Measurements from ENCODE around the gene C2orf81.

DNA sequence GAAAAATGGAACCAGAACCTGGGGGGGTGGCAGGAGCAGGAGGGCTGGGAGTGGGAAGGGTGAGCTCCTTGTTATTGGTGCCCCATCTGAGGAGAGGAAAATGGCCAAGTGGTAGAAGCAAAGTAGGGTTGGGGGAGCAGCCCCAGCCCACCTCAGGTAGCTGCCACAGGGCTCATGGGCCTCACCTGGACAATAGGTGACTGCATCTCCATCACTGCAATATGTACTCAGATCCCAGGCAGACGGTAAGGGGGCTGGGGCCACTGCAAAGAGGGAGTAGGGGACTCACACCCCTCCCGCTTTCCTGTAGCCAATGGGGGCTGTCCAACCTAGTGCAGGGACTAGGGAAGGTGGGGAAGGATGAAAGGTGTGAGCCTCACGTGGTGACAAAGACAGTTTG, 4.2 kb downstream of the C2orf81 start:
- TF ChIP-seq, protein P1, sequence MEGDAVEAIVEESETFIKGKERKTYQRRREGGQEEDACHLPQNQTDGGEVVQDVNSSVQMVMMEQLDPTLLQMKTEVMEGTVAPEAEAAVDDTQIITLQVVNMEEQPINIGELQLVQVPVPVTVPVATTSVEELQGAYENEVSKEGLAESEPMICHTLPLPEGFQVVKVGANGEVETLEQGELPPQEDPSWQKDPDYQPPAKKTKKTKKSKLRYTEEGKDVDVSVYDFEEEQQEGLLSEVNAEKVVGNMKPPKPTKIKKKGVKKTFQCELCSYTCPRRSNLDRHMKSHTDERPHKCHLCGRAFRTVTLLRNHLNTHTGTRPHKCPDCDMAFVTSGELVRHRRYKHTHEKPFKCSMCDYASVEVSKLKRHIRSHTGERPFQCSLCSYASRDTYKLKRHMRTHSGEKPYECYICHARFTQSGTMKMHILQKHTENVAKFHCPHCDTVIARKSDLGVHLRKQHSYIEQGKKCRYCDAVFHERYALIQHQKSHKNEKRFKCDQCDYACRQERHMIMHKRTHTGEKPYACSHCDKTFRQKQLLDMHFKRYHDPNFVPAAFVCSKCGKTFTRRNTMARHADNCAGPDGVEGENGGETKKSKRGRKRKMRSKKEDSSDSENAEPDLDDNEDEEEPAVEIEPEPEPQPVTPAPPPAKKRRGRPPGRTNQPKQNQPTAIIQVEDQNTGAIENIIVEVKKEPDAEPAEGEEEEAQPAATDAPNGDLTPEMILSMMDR (IDR thresholded peaks at IDR 0.05), result no peak
- no peak for TF ChIP-seq POLR2A (IDR thresholded peaks at IDR 0.05)

Data from prostate gland (tissue), 2 donors.